HG02943 (cell line): ENCODE data around the gene KCNG3.
A peak's percentile ranks its signal among the peaks of the same experiment; 100 is the strongest.

Experiments
- ATAC-seq: cut with Tn5 transposase; IDR thresholded peaks from one replicate; pipeline ENCODE4 v1.9.1; 2021; ENCODE audit warnings: mild to moderate bottlenecking, low read depth, moderate library complexity; ENCODE audit not compliant: unreplicated experiment

KCNG3 gene, protein sequence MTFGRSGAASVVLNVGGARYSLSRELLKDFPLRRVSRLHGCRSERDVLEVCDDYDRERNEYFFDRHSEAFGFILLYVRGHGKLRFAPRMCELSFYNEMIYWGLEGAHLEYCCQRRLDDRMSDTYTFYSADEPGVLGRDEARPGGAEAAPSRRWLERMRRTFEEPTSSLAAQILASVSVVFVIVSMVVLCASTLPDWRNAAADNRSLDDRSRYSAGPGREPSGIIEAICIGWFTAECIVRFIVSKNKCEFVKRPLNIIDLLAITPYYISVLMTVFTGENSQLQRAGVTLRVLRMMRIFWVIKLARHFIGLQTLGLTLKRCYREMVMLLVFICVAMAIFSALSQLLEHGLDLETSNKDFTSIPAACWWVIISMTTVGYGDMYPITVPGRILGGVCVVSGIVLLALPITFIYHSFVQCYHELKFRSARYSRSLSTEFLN

GRCh38 chr2:42493468-42494354 is at the start of gene KCNG3:
Gene KCNG3, minus strand, starts transcription at chr2:42493982. Its CDS starts 481 bp downstream, at chr2:42493501.
- ATAC-seq = no peak

DNA sequence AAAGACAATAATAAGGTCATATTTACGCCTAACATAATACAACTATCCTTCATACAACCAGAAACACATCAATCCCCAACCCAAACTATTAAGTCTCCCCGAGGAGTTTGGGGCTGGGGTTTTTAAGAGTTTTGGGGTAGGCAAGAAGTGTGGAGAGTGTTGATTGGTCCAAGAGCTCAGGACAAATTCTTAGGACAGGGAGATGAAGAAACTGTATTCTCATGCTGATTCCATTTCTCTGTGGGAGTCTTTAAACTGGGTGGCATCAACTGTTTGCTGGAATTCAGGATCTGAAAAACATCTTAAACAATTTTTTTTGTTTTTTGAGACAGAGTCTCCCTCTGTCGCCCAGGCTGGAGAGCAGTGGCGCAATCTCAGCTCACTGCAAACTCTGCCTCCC is 49.1 kb upstream of the KCNG3 start:
- no peak for ATAC-seq

DNA sequence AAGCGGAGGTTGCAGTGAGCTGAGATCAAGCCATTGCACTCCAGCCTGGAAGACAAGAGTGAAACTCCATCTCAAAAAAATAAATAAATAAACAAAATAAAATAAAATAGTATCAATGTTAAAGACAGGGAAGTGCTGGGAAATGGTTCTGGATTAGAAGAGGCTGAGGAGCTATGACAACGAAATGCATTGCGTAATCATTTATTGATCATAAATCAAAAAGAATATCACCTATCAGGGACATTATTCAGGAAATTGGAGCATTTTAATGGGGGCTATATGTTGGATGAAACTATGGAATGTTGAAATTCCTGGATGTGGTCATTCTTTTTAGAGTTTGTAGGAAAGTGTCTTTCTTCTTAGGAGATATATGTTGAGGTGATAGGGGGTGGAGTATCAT is 43.7 kb upstream of the KCNG3 start:
- ATAC-seq = no peak

GRCh38 chr2:42532397-42532796 is 38.6 kb upstream of the KCNG3 start:
- ATAC-seq = no peak

DNA sequence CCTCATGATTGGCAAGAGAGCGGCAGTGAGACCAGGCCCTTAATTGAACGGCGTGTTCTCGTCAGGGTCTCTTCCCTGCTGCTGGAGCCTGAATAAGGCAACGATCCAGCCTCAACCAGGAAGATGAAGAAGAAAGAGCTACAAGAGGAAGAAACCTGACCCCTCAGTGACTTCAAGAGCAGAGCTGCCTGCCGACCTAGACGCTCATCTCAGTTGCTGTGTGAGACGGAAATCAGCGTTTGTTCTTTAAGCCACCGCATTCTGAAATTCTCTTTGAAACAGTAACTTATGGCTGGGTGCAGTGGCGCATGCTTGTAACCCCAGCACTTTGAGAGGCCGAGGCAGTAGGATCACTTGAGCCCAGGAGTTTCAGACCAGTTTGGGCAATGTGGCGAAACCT is 29.6 kb upstream of the KCNG3 start:
- no peak for ATAC-seq

DNA sequence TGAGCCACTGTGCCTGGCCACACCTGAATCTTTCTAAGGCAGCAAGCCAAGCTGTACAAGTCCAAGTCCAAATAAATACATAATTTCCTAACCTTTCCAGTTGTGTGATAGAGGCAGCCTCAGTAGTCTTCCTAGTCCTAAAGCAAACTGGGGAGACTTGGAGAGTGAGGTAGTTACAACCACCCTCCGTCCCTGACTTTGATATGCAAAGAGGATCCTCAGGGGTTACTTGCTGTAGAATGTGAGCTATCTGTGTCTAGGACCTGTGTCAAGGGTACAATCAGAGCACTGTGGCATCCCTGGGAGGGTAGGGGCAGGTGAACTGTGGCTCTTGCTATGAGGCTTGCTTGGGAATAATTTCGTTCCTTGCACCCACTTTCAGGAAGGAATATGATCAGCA is 28.3 kb upstream of the KCNG3 start:
- ATAC-seq = no peak

DNA sequence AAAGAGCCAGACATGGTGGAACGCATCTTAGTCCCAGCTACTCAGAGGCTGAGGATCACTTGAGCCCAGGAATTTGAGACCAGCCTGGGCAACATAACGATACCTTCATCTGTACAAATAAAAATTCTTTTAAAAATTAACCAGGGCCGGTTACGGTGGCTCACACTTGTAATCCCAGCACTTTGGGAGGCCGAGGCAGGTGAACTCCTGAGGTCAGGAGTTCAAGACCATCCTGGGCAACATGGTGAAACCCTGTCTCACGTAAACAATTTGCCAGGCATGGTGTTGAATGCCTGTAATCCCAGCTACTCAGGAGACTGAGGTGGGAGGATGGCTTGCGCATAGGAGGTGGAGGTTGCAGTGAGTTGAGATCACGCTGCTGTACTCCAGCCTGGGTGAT is 25.8 kb upstream of the KCNG3 start:
- ATAC-seq = no peak

GRCh38 chr2:42516418-42516901 is 22.7 kb upstream of the KCNG3 start:
- no peak for ATAC-seq

DNA sequence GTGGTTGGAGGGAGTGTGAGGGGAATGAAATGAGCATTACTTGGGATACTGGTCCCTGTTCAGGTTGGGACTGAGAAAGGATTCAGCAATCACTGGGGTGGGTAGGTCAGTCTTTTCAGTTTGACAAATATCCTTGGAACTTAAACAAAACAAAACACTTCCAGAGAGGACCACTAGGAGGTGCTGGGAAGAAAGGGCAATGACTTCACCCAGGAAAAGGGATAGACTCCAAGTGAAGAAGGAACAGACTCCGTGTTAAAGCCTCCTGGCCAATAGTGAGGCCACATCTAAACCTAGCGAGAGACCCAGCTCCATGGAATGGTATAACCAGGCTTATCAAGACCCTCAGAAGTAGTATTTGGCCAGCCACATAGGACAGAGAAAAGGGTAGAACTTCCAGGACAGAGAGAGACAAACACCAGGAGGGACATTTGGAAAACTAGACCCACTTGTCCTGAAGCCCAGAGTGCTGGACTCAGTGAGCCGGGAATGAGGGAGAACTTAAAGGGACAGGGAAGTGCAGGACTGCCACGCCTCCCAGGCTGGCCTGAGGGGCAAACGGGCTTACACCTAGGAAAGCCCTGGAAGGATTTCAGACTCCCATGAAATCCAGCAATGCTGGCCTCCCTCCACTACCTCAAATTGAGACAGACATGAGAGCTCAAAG is 19.6 kb upstream of the KCNG3 start:
- no peak for ATAC-seq

DNA sequence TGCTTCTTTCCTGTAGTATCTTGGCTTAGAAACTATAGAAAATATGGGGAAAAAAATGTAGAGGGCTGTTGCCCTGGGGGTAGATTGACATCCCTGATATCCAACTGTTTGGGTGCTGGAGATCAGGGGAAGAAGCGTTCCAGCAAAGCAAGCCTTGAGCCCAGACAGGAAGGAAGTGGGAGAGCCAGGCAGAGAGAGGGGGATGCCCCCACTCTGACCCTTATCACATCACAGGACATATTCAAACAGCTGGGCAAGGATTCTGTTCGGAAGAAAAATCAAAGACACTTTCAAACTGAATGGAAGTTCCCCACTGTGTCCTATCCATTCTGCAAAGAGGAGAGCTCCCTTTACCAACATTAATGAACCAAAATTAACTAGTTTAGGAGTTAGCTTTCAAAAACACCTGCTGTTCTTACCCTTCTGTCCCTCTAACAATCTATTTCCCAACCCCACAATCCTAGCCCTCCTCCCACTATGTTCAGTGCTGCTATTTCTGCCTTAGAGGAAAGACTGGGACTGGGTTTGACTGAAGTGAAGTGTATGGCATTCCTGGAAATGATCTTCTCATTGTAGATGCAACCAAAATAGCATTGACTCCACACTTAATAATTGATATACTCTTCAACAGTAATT is 16.9 kb upstream of the KCNG3 start:
- no peak for ATAC-seq

DNA sequence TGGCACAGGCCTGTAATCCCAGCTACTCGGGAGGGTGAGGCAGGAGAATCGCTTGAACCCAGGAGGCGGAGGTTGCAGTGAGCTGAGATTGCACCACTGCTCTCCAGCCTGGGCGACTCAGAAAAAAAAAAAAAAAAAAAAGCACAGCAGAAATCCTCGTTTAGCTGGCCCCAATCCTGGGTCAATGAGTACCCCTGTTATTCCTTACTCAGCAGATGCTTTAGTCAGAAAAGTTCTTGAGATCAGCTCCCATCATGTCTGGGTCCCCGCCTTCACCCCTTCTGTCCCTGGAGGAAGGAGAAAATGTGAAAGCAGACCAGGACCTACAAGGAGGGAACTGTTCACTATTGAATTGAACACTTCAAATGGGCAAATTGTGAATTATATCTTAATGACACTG is 16.4 kb upstream of the KCNG3 start:
- no peak for ATAC-seq

GRCh38 chr2:42504364-42505230 is 10.8 kb upstream of the KCNG3 start:
- no peak for ATAC-seq

DNA sequence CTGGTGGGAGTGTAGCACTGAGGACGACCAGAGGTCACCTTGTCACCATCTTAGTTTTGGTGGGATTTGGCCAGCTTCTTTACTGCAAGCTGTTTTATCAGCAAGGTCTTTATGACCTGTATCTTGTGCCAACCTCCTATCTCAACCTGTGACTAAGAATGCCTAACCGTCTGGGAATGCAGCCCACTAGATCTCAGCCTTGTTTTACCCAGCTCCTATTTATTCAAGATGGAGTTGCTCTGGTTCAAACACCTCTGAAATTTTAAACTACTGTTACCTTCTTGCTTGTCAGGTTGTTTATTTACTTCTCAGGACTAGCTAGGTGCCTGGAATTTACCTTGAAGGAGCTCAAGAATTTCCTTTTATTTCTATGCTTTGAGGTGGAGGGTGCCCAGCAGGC is 9.5 kb upstream of the KCNG3 start:
- no peak for ATAC-seq

GRCh38 chr2:42498497-42498896 is 4.7 kb upstream of the KCNG3 start:
- no peak for ATAC-seq

GRCh38 chr2:42495611-42496010 is 1.8 kb upstream of the KCNG3 start:
- ATAC-seq = no peak

- ATAC-seq = no peak
Observed at GRCh38 chr2:42495234-42495581, 1.4 kb upstream of the KCNG3 start.

GRCh38 chr2:42494355-42495233 is 812 bp upstream of the KCNG3 start:
- ATAC-seq = peak; percentile 54

GRCh38 chr2:42492691-42493467 is 903 bp downstream of the KCNG3 start:
- ATAC-seq = no peak
